Measurements from ENCODE around the gene CDH2.

CDH2 gene

DNA sequence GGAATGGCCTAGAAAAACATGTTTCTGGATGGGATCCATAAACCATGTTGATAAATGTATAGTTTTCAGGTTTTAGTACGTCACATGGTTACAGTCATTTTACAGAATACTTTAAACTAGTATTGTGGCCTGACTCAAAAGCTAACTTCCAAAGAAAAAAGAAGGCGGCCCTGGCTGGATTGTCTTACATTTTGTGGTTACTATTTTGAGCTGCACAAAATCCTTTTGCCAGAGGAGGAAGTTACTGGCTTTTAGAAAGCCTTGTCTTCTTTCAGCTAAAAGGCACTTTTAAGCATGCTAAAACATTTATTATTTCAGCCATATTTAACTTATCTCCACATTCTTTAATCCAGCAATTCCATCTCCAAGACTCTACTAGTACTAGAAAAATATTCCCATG lies 227.9 kb downstream of the CDH2 start:
- Histone ChIP-seq H3K4me1 (ENCODE audit: control extremely low read depth in 1 of 4, control insufficient read depth in 4 of 4, insufficient read depth in 4 of 4, low read length in 3 of 4) (no peaks in the 10 kb centered on the region), H3K36me3 (ENCODE audit: control insufficient read depth in 4 of 4, insufficient read depth in 4 of 4, low read length in 3 of 4) (no peaks in the 10 kb centered on the region), H3K4me3 (ENCODE audit: control insufficient read depth in 1 of 7, extremely low read depth in 1 of 7, insufficient read depth in 4 of 7, low read depth in 2 of 7, low read length in 6 of 7) (no peak overlapping the region), H3K27ac (ENCODE audit: insufficient read depth in 1 of 2, low read depth in 1 of 2, low read length in 2 of 2, poor library complexity in 1 of 2, severe bottlenecking in 2 of 2) (no peak overlapping the region), H3K9me3 (ENCODE audit: control extremely low read depth in 1 of 5, control insufficient read depth in 4 of 5, insufficient read depth in 2 of 5, low read depth in 1 of 5, low read length in 4 of 5) (no peaks in the 10 kb centered on the region), H3K27me3 (replicated peaks in 2 of 5; ENCODE audit: control insufficient read depth in 4 of 5, insufficient read depth in 5 of 5, low read length in 4 of 5) (no peaks in the 10 kb centered on the region)
- ChIA-PET POLR2A (no interaction called here), CTCF (no interaction called here)
- DNase-seq = peak in 2 of 3 donors; percentile 3 to 13
- no CpG with 5 or more reads among the region's 2 CpGs for WGBS (ENCODE audit: insufficient coverage)

DNA sequence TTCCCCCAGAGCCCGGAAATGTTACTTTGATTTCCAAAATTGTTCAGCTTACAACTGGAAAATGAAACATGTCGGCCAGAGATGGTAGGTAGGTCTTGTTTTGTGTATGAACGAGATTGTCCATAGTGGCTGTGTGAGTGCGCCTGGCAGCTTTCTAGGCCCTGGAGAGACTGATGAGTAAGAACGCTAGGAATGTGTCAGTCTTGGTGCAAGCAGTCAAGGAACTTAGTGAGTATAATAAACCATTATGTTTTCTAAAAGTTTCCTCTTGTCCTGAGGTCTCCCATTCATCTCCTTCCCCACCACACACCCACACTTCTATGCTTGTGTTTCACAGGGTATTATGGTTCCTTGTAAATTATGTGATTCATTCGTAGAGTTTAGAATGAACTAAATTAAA lies 234.2 kb downstream of the CDH2 start:
- CTCF ChIA-PET = interaction anchor here (0.6 to 1.4 kb wide), 2 partner anchors 9 to 13 kb away, joined by 4 read pairs; no protein-coding TSS in a partner anchor
- Histone ChIP-seq H3K9me3 (ENCODE audit: control extremely low read depth in 1 of 5, control insufficient read depth in 4 of 5, insufficient read depth in 2 of 5, low read depth in 1 of 5, low read length in 4 of 5) (no peaks in the 10 kb centered on the region), H3K36me3 (ENCODE audit: control insufficient read depth in 4 of 4, insufficient read depth in 4 of 4, low read length in 3 of 4) (no peaks in the 10 kb centered on the region), H3K4me3 (ENCODE audit: control insufficient read depth in 1 of 7, extremely low read depth in 1 of 7, insufficient read depth in 4 of 7, low read depth in 2 of 7, low read length in 6 of 7) (no peak overlapping the region), H3K27ac (ENCODE audit: insufficient read depth in 1 of 2, low read depth in 1 of 2, low read length in 2 of 2, poor library complexity in 1 of 2, severe bottlenecking in 2 of 2) (no peak overlapping the region), H3K4me1 (ENCODE audit: control extremely low read depth in 1 of 4, control insufficient read depth in 4 of 4, insufficient read depth in 4 of 4, low read length in 3 of 4) (no peaks in the 10 kb centered on the region), H3K27me3 (replicated peaks in 2 of 5; ENCODE audit: control insufficient read depth in 4 of 5, insufficient read depth in 5 of 5, low read length in 4 of 5) (no peaks in the 10 kb centered on the region)
- WGBS (ENCODE audit: insufficient coverage) = 98% methylated on average over 5 of the region's 6 CpGs
- POLR2A ChIA-PET = no interaction called here
- DNase-seq = no peak

DNA sequence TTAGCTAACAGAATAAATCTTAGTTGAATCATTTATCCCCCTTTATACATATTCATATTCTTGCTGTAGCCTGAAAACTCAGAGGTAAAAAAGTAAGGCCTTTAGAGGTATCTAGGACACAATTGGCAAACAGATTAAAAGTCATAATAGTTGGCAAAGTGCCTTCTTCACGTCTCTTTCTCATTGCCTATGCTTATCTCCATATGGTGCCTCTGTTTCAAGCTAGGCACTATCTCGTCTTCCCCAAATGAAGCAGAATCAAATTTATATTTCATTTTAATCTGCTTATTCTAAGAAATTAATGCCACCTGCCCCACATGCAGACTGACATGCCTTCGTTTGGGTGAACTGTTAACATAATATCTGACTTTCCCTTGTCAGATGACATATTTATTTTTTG lies 245.4 kb downstream of the CDH2 start:
- H3K36me3 ChIP-seq (ENCODE audit: control insufficient read depth in 4 of 4, insufficient read depth in 4 of 4, low read length in 3 of 4) = no peaks in the 10 kb centered on the region
- DNase-seq = no peak
- CTCF ChIA-PET = no interaction called here
- no peak overlapping the region for H3K4me3 ChIP-seq (ENCODE audit: control insufficient read depth in 1 of 7, extremely low read depth in 1 of 7, insufficient read depth in 4 of 7, low read depth in 2 of 7, low read length in 6 of 7)
- H3K4me1 ChIP-seq (ENCODE audit: control extremely low read depth in 1 of 4, control insufficient read depth in 4 of 4, insufficient read depth in 4 of 4, low read length in 3 of 4) = no peaks in the 10 kb centered on the region
- POLR2A ChIA-PET = no interaction called here
- no peak overlapping the region for H3K27ac ChIP-seq (ENCODE audit: insufficient read depth in 1 of 2, low read depth in 1 of 2, low read length in 2 of 2, poor library complexity in 1 of 2, severe bottlenecking in 2 of 2)
- H3K9me3 ChIP-seq (ENCODE audit: control extremely low read depth in 1 of 5, control insufficient read depth in 4 of 5, insufficient read depth in 2 of 5, low read depth in 1 of 5, low read length in 4 of 5) = no peaks in the 10 kb centered on the region
- no peaks in the 10 kb centered on the region for H3K27me3 ChIP-seq (replicated peaks in 2 of 5; ENCODE audit: control insufficient read depth in 4 of 5, insufficient read depth in 5 of 5, low read length in 4 of 5)
- WGBS (ENCODE audit: insufficient coverage) = 90% methylated on average over 2 of the region's 3 CpGs

DNA sequence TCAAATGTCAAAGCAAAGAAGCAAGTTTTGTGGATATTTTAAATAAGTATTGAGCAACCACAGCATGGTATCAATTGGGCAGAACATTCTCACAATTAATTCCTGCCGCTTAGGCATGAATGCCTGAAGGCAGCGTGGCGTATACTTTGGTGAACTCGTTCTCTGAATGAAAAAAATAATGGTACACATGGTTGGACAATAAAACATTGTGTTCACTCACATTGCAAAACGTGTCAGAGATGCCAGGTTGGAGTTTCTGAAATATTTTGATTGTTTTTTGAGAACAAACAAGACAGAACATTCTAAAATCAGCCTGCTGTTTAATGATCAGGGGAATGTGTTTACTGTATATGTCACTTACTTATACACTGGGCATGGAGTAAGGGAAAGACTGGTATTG lies 254.2 kb downstream of the CDH2 start:
- no peaks in the 10 kb centered on the region for H3K36me3 ChIP-seq (ENCODE audit: control insufficient read depth in 4 of 4, insufficient read depth in 4 of 4, low read length in 3 of 4)
- no peaks in the 10 kb centered on the region for H3K9me3 ChIP-seq (ENCODE audit: control extremely low read depth in 1 of 5, control insufficient read depth in 4 of 5, insufficient read depth in 2 of 5, low read depth in 1 of 5, low read length in 4 of 5)
- H3K4me1 ChIP-seq (ENCODE audit: control extremely low read depth in 1 of 4, control insufficient read depth in 4 of 4, insufficient read depth in 4 of 4, low read length in 3 of 4) = no peaks in the 10 kb centered on the region
- no peak overlapping the region for H3K4me3 ChIP-seq (ENCODE audit: control insufficient read depth in 1 of 7, extremely low read depth in 1 of 7, insufficient read depth in 4 of 7, low read depth in 2 of 7, low read length in 6 of 7)
- ChIA-PET POLR2A (no interaction called here), CTCF (no interaction called here)
- no peak for DNase-seq
- H3K27ac ChIP-seq (ENCODE audit: insufficient read depth in 1 of 2, low read depth in 1 of 2, low read length in 2 of 2, poor library complexity in 1 of 2, severe bottlenecking in 2 of 2) = no peak overlapping the region
- no peaks in the 10 kb centered on the region for H3K27me3 ChIP-seq (replicated peaks in 2 of 5; ENCODE audit: control insufficient read depth in 4 of 5, insufficient read depth in 5 of 5, low read length in 4 of 5)
- WGBS (ENCODE audit: insufficient coverage) = 92% methylated on average over 4 of the region's 5 CpGs

DNA sequence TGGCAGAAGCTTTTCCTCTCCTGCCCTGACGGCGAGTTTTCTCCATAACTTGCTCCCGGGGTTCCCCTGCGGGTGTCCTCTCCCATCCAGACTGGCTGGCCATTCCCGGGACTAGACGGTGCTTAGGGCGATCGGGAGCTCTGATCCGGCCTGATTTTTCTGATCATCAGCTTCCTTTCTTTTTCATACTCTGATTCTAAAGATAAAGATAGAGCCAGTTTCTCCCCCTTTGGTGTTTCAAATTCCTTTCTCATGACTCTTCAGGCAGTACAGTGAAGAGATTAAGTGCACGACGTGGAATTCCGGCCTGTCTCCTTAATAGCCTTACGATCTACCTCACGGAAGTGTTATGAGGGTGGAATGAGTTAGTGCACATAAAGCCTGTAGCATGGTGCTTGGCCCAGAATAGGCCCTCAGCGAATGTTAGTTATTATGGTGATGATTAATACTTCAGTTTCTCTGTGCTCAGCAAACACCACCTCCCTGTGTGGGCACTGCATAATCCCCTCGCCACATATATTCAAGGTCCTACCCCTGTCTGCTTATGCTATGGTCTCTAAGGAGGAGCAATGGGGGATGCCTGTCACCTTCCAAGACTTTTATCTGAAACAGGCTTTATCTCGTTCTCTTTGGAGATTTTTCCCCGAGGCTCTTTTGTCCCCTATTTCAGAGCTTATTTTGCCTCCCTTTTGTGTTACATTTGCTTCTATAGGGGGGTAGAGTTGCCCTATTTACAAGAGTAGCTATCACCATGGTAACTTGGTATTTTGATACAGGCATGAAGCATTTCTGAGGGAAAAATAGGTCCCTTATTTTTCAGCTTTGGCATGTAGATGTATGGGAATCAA lies 254.8 kb downstream of the CDH2 start:
- H3K36me3 ChIP-seq (ENCODE audit: control insufficient read depth in 4 of 4, insufficient read depth in 4 of 4, low read length in 3 of 4) = no peaks in the 10 kb centered on the region
- POLR2A ChIA-PET = no interaction called here
- WGBS (ENCODE audit: insufficient coverage) = 91% methylated on average over 17 of the region's 18 CpGs
- H3K4me1 ChIP-seq (ENCODE audit: control extremely low read depth in 1 of 4, control insufficient read depth in 4 of 4, insufficient read depth in 4 of 4, low read length in 3 of 4) = no peaks in the 10 kb centered on the region
- H3K27me3 ChIP-seq (replicated peaks in 2 of 5; ENCODE audit: control insufficient read depth in 4 of 5, insufficient read depth in 5 of 5, low read length in 4 of 5) = no peaks in the 10 kb centered on the region
- CTCF ChIA-PET = no interaction called here
- no peak overlapping the region for H3K4me3 ChIP-seq (ENCODE audit: control insufficient read depth in 1 of 7, extremely low read depth in 1 of 7, insufficient read depth in 4 of 7, low read depth in 2 of 7, low read length in 6 of 7)
- no peak for DNase-seq
- no peaks in the 10 kb centered on the region for H3K9me3 ChIP-seq (ENCODE audit: control extremely low read depth in 1 of 5, control insufficient read depth in 4 of 5, insufficient read depth in 2 of 5, low read depth in 1 of 5, low read length in 4 of 5)
- H3K27ac ChIP-seq (ENCODE audit: insufficient read depth in 1 of 2, low read depth in 1 of 2, low read length in 2 of 2, poor library complexity in 1 of 2, severe bottlenecking in 2 of 2) = no peak overlapping the region

DNA sequence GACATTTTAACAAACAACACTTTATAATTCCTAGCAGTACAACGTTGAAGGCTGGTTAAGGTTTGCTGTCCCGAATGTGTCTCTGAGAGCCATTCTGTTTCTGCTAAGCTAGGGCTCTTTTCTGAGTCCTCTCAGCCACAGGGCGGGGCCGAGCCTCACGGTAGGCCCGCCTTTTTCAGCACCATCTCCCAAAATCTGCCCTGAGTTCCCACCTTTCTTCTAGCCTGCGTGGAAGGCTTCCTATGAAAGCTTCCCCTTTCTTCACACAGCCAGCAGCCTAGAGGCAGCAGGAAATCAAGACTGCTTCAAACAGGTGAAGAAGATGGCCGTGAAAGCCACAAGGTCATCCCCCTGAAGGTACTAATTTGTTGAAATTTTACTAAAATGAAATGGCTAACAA lies 255.5 kb downstream of the CDH2 start:
- no peaks in the 10 kb centered on the region for H3K4me1 ChIP-seq (ENCODE audit: control extremely low read depth in 1 of 4, control insufficient read depth in 4 of 4, insufficient read depth in 4 of 4, low read length in 3 of 4)
- no peak overlapping the region for H3K27ac ChIP-seq (ENCODE audit: insufficient read depth in 1 of 2, low read depth in 1 of 2, low read length in 2 of 2, poor library complexity in 1 of 2, severe bottlenecking in 2 of 2)
- H3K9me3 ChIP-seq (ENCODE audit: control extremely low read depth in 1 of 5, control insufficient read depth in 4 of 5, insufficient read depth in 2 of 5, low read depth in 1 of 5, low read length in 4 of 5) = no peaks in the 10 kb centered on the region
- CTCF ChIA-PET = no interaction called here
- no peaks in the 10 kb centered on the region for H3K36me3 ChIP-seq (ENCODE audit: control insufficient read depth in 4 of 4, insufficient read depth in 4 of 4, low read length in 3 of 4)
- H3K4me3 ChIP-seq (ENCODE audit: control insufficient read depth in 1 of 7, extremely low read depth in 1 of 7, insufficient read depth in 4 of 7, low read depth in 2 of 7, low read length in 6 of 7) = no peak overlapping the region
- POLR2A ChIA-PET = no interaction called here
- DNase-seq = no peak
- WGBS (ENCODE audit: insufficient coverage) = 89% methylated on average over 6 of the region's 8 CpGs
- H3K27me3 ChIP-seq (replicated peaks in 2 of 5; ENCODE audit: control insufficient read depth in 4 of 5, insufficient read depth in 5 of 5, low read length in 4 of 5) = no peaks in the 10 kb centered on the region

DNA sequence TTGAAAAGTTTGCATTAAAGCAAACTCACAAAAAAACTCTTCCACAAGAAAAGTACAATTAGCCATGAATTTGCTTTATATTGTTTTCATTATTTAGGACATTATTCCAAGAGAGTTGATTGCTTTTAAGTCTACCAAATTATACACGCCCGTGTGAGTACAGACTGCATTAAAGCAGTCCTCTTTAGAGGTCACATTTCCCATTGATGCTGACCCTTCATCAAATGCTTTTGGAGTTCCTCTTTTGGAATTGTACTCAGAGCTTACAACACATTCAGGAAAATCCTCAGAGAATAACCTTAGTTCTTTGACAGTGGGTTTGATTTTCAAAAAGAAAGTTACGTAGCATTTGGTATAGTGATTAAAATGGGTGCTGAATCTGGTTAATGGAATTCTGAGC lies 256.1 kb downstream of the CDH2 start:
- Histone ChIP-seq H3K9me3 (ENCODE audit: control extremely low read depth in 1 of 5, control insufficient read depth in 4 of 5, insufficient read depth in 2 of 5, low read depth in 1 of 5, low read length in 4 of 5) (no peaks in the 10 kb centered on the region), H3K36me3 (ENCODE audit: control insufficient read depth in 4 of 4, insufficient read depth in 4 of 4, low read length in 3 of 4) (no peaks in the 10 kb centered on the region), H3K4me1 (ENCODE audit: control extremely low read depth in 1 of 4, control insufficient read depth in 4 of 4, insufficient read depth in 4 of 4, low read length in 3 of 4) (no peaks in the 10 kb centered on the region), H3K4me3 (ENCODE audit: control insufficient read depth in 1 of 7, extremely low read depth in 1 of 7, insufficient read depth in 4 of 7, low read depth in 2 of 7, low read length in 6 of 7) (no peak overlapping the region), H3K27me3 (replicated peaks in 2 of 5; ENCODE audit: control insufficient read depth in 4 of 5, insufficient read depth in 5 of 5, low read length in 4 of 5) (no peaks in the 10 kb centered on the region), H3K27ac (ENCODE audit: insufficient read depth in 1 of 2, low read depth in 1 of 2, low read length in 2 of 2, poor library complexity in 1 of 2, severe bottlenecking in 2 of 2) (no peak overlapping the region)
- ChIA-PET POLR2A (no interaction called here), CTCF (no interaction called here)
- 96% methylated on average over 3 of the region's 3 CpGs for WGBS (ENCODE audit: insufficient coverage)
- no peak for DNase-seq

All from common myeloid progenitor, CD34-positive (primary cell).